Adrenal gland (tissue), 12 donors: ENCODE measurements around the gene OSM. TPM values are rescaled to one million over a fixed set of nuclear protein-coding genes. Genes with fewer than 3 reads are reported as not detected.
A peak's percentile ranks its signal among the peaks of the same experiment; 100 is the strongest.

Experiments
- DNase-seq, 7 donors: peaks; one replicate each; pipeline ENCODE4 v3.0.0-alpha.2; 2019 to 2020
- H3K27ac ChIP-seq, 5 donors: fragments of 200-600 bp; sonication (generic) in 4 of 5; 1 replicate in 3 of 5; 2 replicates in 2 of 5; pipeline versions ENCODE4 v1.5.1 to v1.8.0; 2016 to 2020; ENCODE audit warnings: mild to moderate bottlenecking in 1 of 5
- H3K27me3 ChIP-seq: fragments of 200-600 bp; 2 replicates; pipeline ENCODE4 v1.8.0; 2021
- H3K36me3 ChIP-seq, 2 donors: fragments of 200-600 bp; replicated peaks in 1 of 2; 1 replicate in 1 of 2; 2 replicates in 1 of 2; pipeline versions ENCODE4 v1.5.1 to v1.8.0; 2018 to 2022
- H3K4me1 ChIP-seq, 2 donors: fragments of 200-600 bp; replicated peaks in 1 of 2; 1 replicate in 1 of 2; 2 replicates in 1 of 2; pipeline versions ENCODE4 v1.5.1 to v1.8.0; 2018 to 2021
- H3K4me3 ChIP-seq, 4 donors: fragments of 200-600 bp; sonication (generic) in 3 of 4; one replicate each; pipeline ENCODE4 v1.5.1; 2016 to 2018
- H3K9me3 ChIP-seq, 3 donors: fragments of 200-600 bp; sonication (generic) in 1 of 3; replicated peaks in 1 of 3; 1 replicate in 2 of 3; 2 replicates in 1 of 3; pipeline versions ENCODE4 v1.5.1 to v1.8.0; 2016 to 2021
- CTCF ChIP-seq, 6 experiments: fragments of 450-650 bp in 4 of 6; fragments of 200-600 bp in 2 of 6; sonication (generic) in 1 of 6; IDR thresholded peaks; 1 replicate in 5 of 6; 2 replicates in 1 of 6; pipeline versions ENCODE4 v1.5.1 to v1.8.0; 2016 to 2021; ENCODE audit warnings: antibody characterized with exemption in 6 of 6, mild to moderate bottlenecking in 2 of 6, moderate library complexity in 1 of 6
- POLR2A ChIP-seq, 2 donors: fragments of 450-650 bp; IDR thresholded peaks; one replicate each; pipeline ENCODE4 v1.6.1; 2017; ENCODE audit warnings: antibody characterized with exemption in 2 of 2, mild to moderate bottlenecking in 2 of 2, moderate library complexity in 1 of 2
- WGBS, 4 donors: extraction: QIAGEN DNeasy Blood & Tissue Kit in 2 of 4; methylation state at CpG; one replicate each; pipeline versions ENCODE4 v1.1.5 to v1.1.7; 2013 to 2017; 5-methylcytosine and 5-hydroxymethylcytosine counted together
- intact Hi-C, 2 donors: fragments of 100-400 bp; cut with DNase I; formaldehyde crosslinking; loops; one replicate each; pipeline versions ENCODE4 v1.14.1 to v1.15.0; 2022 to 2023
- polyA plus RNA-seq, 3 donors: library from polyadenylated mRNA; stranded (reverse); fragments of 200-250 nt in 2 of 3; fragments of 350-450 nt in 1 of 3; fragmentation: Illumina TruSeq in 1 of 3; extraction: RNeasy Lipid Tissue Mini Kit (QIAGEN cat#74804) in 1 of 3; gene quantifications; one replicate each; pipeline ENCODE4 v1.2.3, GENCODE V29; 2013 to 2014
- total RNA-seq, 9 donors: library from RNA; depleted of rRNA in 4 of 9; stranded (reverse); fragments of >200 nt in 4 of 9; fragments of 120-200 nt in 1 of 9; fragmentation: NEBNext Ultra II Directional in 1 of 9; extraction: Animal tissue kit (Norgen Biotek cat#: 25700) in 1 of 9; gene quantifications; one replicate each; pipeline versions ENCODE4 v1.1.0 to v1.2.4, GENCODE V29; 2013 to 2023
- donor health status: healthy with polysubstance abuse.
- donor health status: Bipolar disorder and iron deficiency.
- donor health status: DM: yes; HTN: yes; CAD: no.
- donor health status: DM: no; HTN: no; CAD: no.
- donor health status: DM: no; HTN: no; CAD: no.
- donor health status: DM: yes; HTN: yes; CAD: no.

OSM gene
- total and polyA plus RNA-seq, 12 donors = 0.44 to 8.1 (median 1.5) TPM; not detected in 1

DNA sequence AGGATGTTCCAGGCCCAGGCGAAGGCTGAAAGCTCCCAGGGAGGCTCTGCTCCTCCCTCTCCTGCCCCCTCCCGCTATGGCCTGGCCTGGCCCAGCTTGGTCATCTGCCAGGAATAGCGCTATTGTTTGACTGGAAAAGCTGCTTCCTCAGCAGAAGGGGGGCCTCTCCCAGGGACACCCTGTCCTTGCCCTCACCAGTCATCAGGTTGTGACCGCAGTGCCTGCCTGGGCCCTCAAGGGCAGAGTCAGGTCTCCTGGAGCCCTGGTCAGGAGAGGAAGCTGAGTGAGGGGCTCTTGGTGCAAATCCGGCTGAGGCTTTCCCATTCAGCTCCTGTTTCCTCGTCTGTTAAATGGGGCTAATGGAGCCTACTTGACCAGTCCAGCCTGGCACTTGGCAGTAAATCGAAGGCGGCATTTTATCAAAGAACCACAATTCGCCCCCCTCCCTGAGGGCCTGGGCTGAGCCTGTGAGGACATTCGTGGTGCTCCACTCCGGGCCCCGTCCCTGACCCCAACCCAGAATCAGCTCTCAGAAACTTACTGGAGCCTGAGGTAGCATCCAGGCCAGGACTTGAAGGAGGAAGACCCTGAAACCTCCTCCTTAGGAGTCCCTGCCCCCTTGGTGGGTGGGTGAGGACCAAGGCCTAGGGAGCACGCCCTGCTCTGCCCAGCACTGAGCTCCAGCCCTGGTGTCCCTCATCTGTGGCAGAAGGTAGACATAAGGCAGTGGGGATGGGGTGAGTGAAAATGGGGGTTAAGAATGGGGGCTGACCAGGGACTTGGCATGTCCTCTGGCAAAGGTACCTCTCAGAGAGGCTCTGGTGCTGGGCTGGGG, 24.6 kb upstream of the OSM start:
- DNase-seq = peak; percentile 86 to 97 (median 95)
- TF ChIP-seq CTCF (IDR thresholded peaks at IDR 0.05) (no peak), POLR2A (IDR thresholded peaks at IDR 0.05) (no peak)
- no peak overlapping the region for H3K4me3 ChIP-seq
- H3K27ac ChIP-seq = peak overlapping the region; percentile 71 to 92 (median 87)
- 37 to 52% (median 42%) methylated on average over 8 to 13 of the region's 13 CpGs; no CpG with 5 or more reads in 1 of the 4 donors for WGBS, 4 donors
- H3K27me3 ChIP-seq = no peaks in the 10 kb centered on the region
- H3K4me1 ChIP-seq = peaks cover 30 to 45% of the 10 kb centered on the region in 2 donors
- no peaks in the 10 kb centered on the region for H3K9me3 ChIP-seq
- H3K36me3 ChIP-seq = peaks cover 0 to 46% of the 10 kb centered on the region in 2 donors
- intact Hi-C loops = loop anchor here in 1 of 2 donors (2.0 kb wide), 1 partner anchor 96 kb away; the partner anchor contains the start of gene RNF215

DNA sequence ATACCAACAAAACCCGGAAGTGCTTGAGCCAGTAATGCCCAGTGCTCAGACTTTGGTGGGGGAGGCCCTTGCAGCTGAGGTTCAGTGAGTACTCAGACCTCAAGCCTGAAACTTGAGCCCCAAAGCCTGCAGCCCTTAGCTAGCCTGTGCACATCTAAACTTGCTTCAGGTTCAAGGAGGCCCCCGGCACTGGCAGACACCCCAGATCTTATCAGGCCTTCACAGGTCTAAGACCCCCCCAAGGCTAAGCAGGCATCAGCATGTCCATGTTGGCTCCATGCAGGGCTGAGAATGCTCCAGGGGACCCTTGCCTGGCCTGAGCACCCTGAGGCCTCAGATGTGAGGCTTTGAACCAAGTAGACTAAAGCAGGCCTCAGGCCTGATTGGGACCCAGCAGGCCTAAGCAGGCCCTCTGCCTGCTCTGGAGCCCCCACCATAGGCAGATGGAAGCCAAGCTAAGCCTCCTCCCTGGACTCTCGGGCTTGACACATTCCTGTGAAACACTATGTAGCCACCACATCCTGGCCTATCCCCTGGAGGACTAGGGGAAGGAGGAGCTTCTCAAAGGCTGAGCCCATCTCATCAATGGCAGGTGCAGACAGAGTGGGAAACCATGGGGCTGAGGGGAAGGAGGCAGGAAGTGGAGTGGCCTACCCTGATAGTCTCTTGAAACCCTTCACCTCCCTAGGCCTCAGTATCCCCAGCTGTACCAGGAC, 23.8 kb upstream of the OSM start:
- WGBS, 4 donors = 0 to 41% (median 30%) methylated on average over 1 to 3 of the region's 3 CpGs; no CpG with 5 or more reads in 1 of the 4 donors
- Histone ChIP-seq H3K4me1 (peaks cover 30 to 40% of the 10 kb centered on the region in 2 donors), H3K27ac (peak overlapping the region; percentile 71 to 92 (median 87)), H3K27me3 (no peaks in the 10 kb centered on the region), H3K36me3 (peaks cover 0 to 45% of the 10 kb centered on the region in 2 donors), H3K4me3 (no peak overlapping the region), H3K9me3 (no peaks in the 10 kb centered on the region)
- peak in 1 of 7 donors; percentile 68 for DNase-seq
- no peak for TF ChIP-seq POLR2A (IDR thresholded peaks at IDR 0.05)
- no peak for TF ChIP-seq CTCF (IDR thresholded peaks at IDR 0.05)
- intact Hi-C loops = loop anchor here in 1 of 2 donors (2.0 kb wide), 1 partner anchor 96 kb away; the partner anchor contains the start of gene RNF215

DNA sequence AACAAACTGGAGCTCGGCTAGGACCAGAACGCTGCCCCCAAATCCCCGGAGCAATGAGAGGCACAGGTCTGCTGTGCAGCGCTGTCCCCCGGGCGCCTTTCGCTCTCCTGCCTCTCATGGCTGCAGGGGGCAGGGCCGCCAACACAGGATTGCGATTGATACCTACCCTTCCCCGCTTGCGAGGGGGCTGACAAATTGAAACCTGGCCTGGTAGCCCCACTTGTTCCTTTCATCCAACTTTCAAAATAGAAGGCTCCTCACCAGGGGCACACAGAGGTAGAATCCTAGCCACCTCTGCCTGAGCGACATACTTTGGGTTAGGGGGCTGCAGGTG, 23.3 kb upstream of the OSM start:
- 7 to 27% (median 22%) methylated on average over 3 to 12 of the region's 12 CpGs for WGBS, 4 donors
- H3K4me3 ChIP-seq = peak overlapping the region in 1 of 4 donors; percentile 52
- no peaks in the 10 kb centered on the region for H3K27me3 ChIP-seq
- intact Hi-C loops = loop anchor here (2.0 to 5.0 kb wide), 3 partner anchors 37 to 97 kb away; partner anchors contain the start of genes RNF215 (in 2 of the 2) and TBC1D10A (in 1 of the 2)
- peaks cover 0 to 46% of the 10 kb centered on the region in 2 donors for H3K36me3 ChIP-seq
- DNase-seq = no peak
- peak overlapping the region; percentile 71 to 92 (median 87) for H3K27ac ChIP-seq
- peaks cover 30 to 40% of the 10 kb centered on the region in 2 donors for H3K4me1 ChIP-seq
- TF ChIP-seq POLR2A (IDR thresholded peaks at IDR 0.05) (peak in 1 of 2 donors; percentile 30), CTCF (IDR thresholded peaks at IDR 0.05) (no peak)
- no peaks in the 10 kb centered on the region for H3K9me3 ChIP-seq
